Ishikawa (cell line): Measurements from ENCODE around the gene ASPDH.

ENCODE experiments used
- CEBPB ChIP-seq: IDR thresholded peaks from 2 replicates; pipeline ENCODE4 v1.6.1; 2012
- MAX ChIP-seq: IDR thresholded peaks from 2 replicates; pipeline ENCODE4 v1.6.1; 2012
- NFIC ChIP-seq: IDR thresholded peaks from 2 replicates; pipeline ENCODE4 v1.6.1; 2012
- RAD21 ChIP-seq: IDR thresholded peaks from 2 replicates; pipeline ENCODE4 v1.6.1; 2012; ENCODE audit warnings: low read depth
- TEAD4 ChIP-seq: IDR thresholded peaks from 2 replicates; pipeline ENCODE4 v1.6.1; 2012

GRCh38 chr19:50506700-50507099 lies 7.0 kb downstream of the ASPDH start:
- TF ChIP-seq RAD21 (no peak), MAX (no peak), TEAD4 (no peak), NFIC (no peak), CEBPB (no peak)
